Measurements from ENCODE around the gene GLT1D1. TPM values are rescaled to one million over a fixed set of nuclear protein-coding genes. Genes with fewer than 3 reads are reported as not detected.

GLT1D1 gene
- total and polyA plus RNA-seq, 2 experiments from 2014 or later: 1.4 to 4.4 TPM

DNA sequence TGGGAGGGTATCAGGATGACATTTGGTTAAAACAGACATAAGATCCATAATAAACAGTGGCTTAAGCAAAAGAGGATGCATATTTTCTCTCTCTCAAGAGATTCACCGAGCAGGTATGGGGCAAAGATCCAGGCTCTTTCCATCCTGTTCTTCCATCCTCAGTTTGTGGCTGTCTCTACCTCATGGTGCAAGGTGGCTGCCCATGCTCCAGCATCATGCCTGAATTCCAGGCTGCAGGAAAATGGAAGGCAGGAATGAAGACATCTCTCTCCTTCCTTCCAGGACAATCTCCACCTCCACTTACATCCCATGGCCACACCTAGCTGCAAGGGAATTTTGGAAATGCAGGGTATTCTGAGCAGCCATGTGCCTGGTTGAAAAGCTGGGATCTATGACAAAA, 136.0 kb downstream of the GLT1D1 start (continued):
- TF ChIP-seq, protein P1, sequence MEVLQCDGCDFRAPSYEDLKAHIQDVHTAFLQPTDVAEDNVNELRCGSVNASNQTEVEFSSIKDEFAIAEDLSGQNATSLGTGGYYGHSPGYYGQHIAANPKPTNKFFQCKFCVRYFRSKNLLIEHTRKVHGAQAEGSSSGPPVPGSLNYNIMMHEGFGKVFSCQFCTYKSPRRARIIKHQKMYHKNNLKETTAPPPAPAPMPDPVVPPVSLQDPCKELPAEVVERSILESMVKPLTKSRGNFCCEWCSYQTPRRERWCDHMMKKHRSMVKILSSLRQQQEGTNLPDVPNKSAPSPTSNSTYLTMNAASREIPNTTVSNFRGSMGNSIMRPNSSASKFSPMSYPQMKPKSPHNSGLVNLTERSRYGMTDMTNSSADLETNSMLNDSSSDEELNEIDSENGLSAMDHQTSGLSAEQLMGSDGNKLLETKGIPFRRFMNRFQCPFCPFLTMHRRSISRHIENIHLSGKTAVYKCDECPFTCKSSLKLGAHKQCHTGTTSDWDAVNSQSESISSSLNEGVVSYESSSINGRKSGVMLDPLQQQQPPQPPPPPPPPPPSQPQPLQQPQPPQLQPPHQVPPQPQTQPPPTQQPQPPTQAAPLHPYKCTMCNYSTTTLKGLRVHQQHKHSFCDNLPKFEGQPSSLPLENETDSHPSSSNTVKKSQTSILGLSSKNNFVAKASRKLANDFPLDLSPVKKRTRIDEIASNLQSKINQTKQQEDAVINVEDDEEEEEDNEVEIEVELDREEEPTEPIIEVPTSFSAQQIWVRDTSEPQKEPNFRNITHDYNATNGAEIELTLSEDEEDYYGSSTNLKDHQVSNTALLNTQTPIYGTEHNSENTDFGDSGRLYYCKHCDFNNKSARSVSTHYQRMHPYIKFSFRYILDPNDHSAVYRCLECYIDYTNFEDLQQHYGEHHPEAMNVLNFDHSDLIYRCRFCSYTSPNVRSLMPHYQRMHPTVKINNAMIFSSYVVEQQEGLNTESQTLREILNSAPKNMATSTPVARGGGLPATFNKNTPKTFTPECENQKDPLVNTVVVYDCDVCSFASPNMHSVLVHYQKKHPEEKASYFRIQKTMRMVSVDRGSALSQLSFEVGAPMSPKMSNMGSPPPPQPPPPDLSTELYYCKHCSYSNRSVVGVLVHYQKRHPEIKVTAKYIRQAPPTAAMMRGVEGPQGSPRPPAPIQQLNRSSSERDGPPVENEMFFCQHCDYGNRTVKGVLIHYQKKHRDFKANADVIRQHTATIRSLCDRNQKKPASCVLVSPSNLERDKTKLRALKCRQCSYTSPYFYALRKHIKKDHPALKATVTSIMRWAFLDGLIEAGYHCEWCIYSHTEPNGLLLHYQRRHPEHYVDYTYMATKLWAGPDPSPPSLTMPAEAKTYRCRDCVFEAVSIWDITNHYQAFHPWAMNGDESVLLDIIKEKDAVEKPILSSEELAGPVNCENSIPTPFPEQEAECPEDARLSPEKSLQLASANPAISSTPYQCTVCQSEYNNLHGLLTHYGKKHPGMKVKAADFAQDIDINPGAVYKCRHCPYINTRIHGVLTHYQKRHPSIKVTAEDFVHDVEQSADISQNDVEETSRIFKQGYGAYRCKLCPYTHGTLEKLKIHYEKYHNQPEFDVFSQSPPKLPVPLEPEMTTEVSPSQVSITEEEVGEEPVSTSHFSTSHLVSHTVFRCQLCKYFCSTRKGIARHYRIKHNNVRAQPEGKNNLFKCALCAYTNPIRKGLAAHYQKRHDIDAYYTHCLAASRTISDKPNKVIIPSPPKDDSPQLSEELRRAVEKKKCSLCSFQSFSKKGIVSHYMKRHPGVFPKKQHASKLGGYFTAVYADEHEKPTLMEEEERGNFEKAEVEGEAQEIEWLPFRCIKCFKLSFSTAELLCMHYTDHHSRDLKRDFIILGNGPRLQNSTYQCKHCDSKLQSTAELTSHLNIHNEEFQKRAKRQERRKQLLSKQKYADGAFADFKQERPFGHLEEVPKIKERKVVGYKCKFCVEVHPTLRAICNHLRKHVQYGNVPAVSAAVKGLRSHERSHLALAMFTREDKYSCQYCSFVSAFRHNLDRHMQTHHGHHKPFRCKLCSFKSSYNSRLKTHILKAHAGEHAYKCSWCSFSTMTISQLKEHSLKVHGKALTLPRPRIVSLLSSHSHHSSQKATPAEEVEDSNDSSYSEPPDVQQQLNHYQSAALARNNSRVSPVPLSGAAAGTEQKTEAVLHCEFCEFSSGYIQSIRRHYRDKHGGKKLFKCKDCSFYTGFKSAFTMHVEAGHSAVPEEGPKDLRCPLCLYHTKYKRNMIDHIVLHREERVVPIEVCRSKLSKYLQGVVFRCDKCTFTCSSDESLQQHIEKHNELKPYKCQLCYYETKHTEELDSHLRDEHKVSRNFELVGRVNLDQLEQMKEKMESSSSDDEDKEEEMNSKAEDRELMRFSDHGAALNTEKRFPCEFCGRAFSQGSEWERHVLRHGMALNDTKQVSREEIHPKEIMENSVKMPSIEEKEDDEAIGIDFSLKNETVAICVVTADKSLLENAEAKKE (CRISPR knock-in tag; IDR thresholded peaks at IDR 0.05): no peak
- TF ChIP-seq CREB1 (CRISPR knock-in tag; IDR thresholded peaks at IDR 0.05; ENCODE audit: low read depth): no peak
- no peak for TF ChIP-seq NANOG (IDR thresholded peaks at IDR 0.05; ENCODE audit: borderline replicate concordance)
- TF ChIP-seq STAT1 (IDR thresholded peaks at IDR 0.05; ENCODE audit: unreplicated experiment): no peak
- no peak for TF ChIP-seq ZNF331 (CRISPR knock-in tag; IDR thresholded peaks at IDR 0.05; ENCODE audit: low read depth)
- TF ChIP-seq EZH2 (IDR thresholded peaks at IDR 0.05; ENCODE audit: low read depth, unreplicated experiment): no peak

DNA sequence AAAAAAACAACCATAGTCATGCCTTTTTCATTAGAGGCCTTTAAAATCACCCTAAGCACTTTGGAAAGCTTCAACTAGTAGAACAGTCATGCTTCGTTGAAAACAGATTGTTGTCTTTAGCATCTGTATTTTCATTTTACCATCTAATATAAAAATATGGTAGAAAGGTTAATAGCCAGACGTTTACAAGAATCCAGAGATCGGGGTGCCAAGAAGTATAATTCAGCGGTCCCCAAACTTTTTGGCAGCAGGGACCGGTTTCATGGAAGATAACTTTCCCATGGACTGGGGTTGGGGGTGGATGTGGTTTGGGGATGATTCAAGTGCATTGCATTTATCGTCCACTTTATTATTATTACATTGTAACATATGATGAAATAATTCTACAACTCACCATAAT, 138.4 kb downstream of the GLT1D1 start:
- no peak overlapping the region for H2AFZ ChIP-seq
- ATAC-seq (no peak), DNase-seq (ENCODE audit: low spot score) (no peak)
- no peaks in the 10 kb centered on the region for H4K20me1 ChIP-seq (replicated peaks; ENCODE audit: insufficient read depth)
- H3K27ac Mint-ChIP-seq: no peak overlapping the region
- H3K4me3 Mint-ChIP-seq: no peak overlapping the region
- peaks cover 10% of the 10 kb centered on the region for H3K27me3 Mint-ChIP-seq (ENCODE audit: insufficient read depth, low read depth, poor library complexity)
- no peaks in the 10 kb centered on the region for H3K27me3 ChIP-seq (ENCODE audit: insufficient read depth)
- no peak overlapping the region for H3K4me3 ChIP-seq
- H3K36me3 Mint-ChIP-seq (ENCODE audit: low read depth): peaks cover 44% of the 10 kb centered on the region
- no peak for TF ChIP-seq JUNB (IDR thresholded peaks at IDR 0.05; ENCODE audit: unreplicated experiment)
- TF ChIP-seq, protein P1 (CRISPR knock-in tag; IDR thresholded peaks at IDR 0.05): no peak
- TF ChIP-seq, protein P2, sequence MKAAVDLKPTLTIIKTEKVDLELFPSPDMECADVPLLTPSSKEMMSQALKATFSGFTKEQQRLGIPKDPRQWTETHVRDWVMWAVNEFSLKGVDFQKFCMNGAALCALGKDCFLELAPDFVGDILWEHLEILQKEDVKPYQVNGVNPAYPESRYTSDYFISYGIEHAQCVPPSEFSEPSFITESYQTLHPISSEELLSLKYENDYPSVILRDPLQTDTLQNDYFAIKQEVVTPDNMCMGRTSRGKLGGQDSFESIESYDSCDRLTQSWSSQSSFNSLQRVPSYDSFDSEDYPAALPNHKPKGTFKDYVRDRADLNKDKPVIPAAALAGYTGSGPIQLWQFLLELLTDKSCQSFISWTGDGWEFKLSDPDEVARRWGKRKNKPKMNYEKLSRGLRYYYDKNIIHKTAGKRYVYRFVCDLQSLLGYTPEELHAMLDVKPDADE (IDR thresholded peaks at IDR 0.05): no peak
- no peak for TF ChIP-seq ZNF114 (CRISPR knock-in tag; IDR thresholded peaks at IDR 0.05)
- TF ChIP-seq EZH2 (IDR thresholded peaks at IDR 0.05; ENCODE audit: low read depth, unreplicated experiment): no peak
- no peak for TF ChIP-seq ZNF331 (CRISPR knock-in tag; IDR thresholded peaks at IDR 0.05; ENCODE audit: low read depth)
- no peaks in the 10 kb centered on the region for H3K4me1 ChIP-seq (ENCODE audit: insufficient read depth)
- no peaks in the 10 kb centered on the region for H3K79me2 ChIP-seq (replicated peaks; ENCODE audit: insufficient read depth)
- no peak overlapping the region for H3K27ac ChIP-seq (ENCODE audit: low read depth)
- H3K9me2 ChIP-seq (ENCODE audit: insufficient read depth): no peaks in the 10 kb centered on the region
- H3K36me3 ChIP-seq (ENCODE audit: insufficient read depth): no peaks in the 10 kb centered on the region
- H3K4me1 Mint-ChIP-seq: no peaks in the 10 kb centered on the region
- no peak overlapping the region for H3K4me2 ChIP-seq
- peaks cover 88% of the 10 kb centered on the region for H3K9me3 Mint-ChIP-seq
- H3F3A ChIP-seq (replicated peaks; ENCODE audit: low read depth): no peaks in the 10 kb centered on the region
